Kidney (tissue), 14 donors: ENCODE results near the gene CLIC5. TPM values are rescaled to one million over a fixed set of nuclear protein-coding genes. Genes with fewer than 3 reads are reported as not detected.

ENCODE experiments used
- DNase-seq, 5 donors: peaks; one replicate each; pipeline ENCODE4 v3.0.0-alpha.2; 2013 to 2020
- FAIRE-seq: peaks from 2 replicates; lab custom pipeline; 2012; peaks lifted over from hg19 to GRCh38; lab: Jason Lieb, UNC
- H3K27ac ChIP-seq, 2 donors: one replicate each; pipeline ENCODE4 v1.7.0; 2013; ENCODE audit warnings: low read depth in 2 of 2, low read length in 2 of 2, inconsistent platforms in 1 of 2
- H3K27me3 ChIP-seq: one replicate; pipeline ENCODE4 v1.7.1; 2013; ENCODE audit warnings: low read length, inconsistent platforms; ENCODE audit not compliant: control insufficient read depth, insufficient read depth
- H3K36me3 ChIP-seq, 3 donors: one replicate each; pipeline versions ENCODE4 v1.7.0 to v1.7.1; 2013; ENCODE audit warnings: low read length in 3 of 3, control low read depth in 1 of 3, inconsistent platforms in 1 of 3; ENCODE audit not compliant: insufficient read depth in 3 of 3, control insufficient read depth in 2 of 3
- H3K4me1 ChIP-seq, 3 donors: one replicate each; pipeline versions ENCODE4 v1.7.0 to v1.7.1; 2013; ENCODE audit warnings: low read length in 3 of 3, inconsistent platforms in 1 of 3, low read depth in 1 of 3; ENCODE audit not compliant: control insufficient read depth in 2 of 3, insufficient read depth in 2 of 3
- H3K4me3 ChIP-seq, 3 donors: one replicate each; pipeline versions ENCODE4 v1.7.0 to v1.8.1; 2013; ENCODE audit warnings: low read length in 3 of 3, control low read depth in 1 of 3, inconsistent platforms in 1 of 3
- H3K9ac ChIP-seq, 3 donors: one replicate each; pipeline versions ENCODE4 v1.7.0 to v1.7.1; 2013; ENCODE audit warnings: low read length in 3 of 3, control low read depth in 1 of 3, inconsistent platforms in 1 of 3
- H3K9me3 ChIP-seq, 3 donors: one replicate each; pipeline versions ENCODE4 v1.7.0 to v1.7.1; 2013; ENCODE audit warnings: low read length in 3 of 3, control low read depth in 1 of 3, inconsistent platforms in 1 of 3; ENCODE audit not compliant: control insufficient read depth in 2 of 3, insufficient read depth in 1 of 3
- intact Hi-C: fragments of 100-400 bp; cut with DNase I; formaldehyde crosslinking; loops from one replicate; pipeline ENCODE4 v1.11.1; 2022
- polyA plus RNA-seq: library from polyadenylated mRNA; stranded (reverse); fragments of 350-450 nt; fragmentation: Illumina TruSeq; extraction: RNeasy Lipid Tissue Mini Kit (QIAGEN cat#74804); gene quantifications from one replicate; pipeline ENCODE4 v1.2.3, GENCODE V29; 2014; ENCODE audit warnings: low read depth, low replicate concordance; ENCODE audit not compliant: insufficient read depth
- total RNA-seq: library from RNA; stranded (reverse); fragmentation: NEBNext Ultra II Directional; extraction: Animal tissue kit (Norgen Biotek cat#: 25700); gene quantifications from one replicate; pipeline ENCODE4 v1.2.1, GENCODE V29; 2021
- TF ChIP-seq, protein P1 (sequence below): IDR thresholded peaks from 3 replicates; pipeline ENCODE4 v1.5.1; 2012; ENCODE audit warnings: mild to moderate bottlenecking, moderate library complexity, borderline replicate concordance; ENCODE audit not compliant: insufficient read depth; ENCODE audit errors: extremely low read depth
- donor health status: control.
- donor health status: control.
- donor health status: control.
- donor health status: control.
- donor health status: control.
- donor health status: DM: yes; HTN: yes; CAD: no.
- donor health status: Normal renal cell carcinoma (clear cell type).

CLIC5 gene
- total and polyA plus RNA-seq, 2 donors from 2014 or later = 7.4 to 54.3 TPM

DNA sequence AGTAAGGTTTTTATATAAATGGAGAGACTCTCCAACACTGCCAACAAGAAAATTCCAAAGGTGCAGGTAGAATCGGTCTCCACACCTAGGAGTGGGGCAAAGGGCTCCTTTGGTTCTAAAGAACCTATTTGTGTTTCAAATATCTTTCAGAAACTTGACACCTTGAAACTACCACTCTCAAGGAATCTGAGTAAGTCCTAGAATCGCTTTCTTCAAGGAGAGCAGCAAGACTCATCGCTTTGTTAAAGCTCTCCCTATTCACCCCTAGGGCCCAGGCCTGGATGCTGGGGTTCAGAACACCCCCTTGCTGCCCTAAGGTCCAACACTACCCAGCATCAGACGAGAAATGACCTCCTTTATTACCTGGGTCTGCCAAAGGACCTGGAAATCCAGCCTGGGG is 2.0 kb downstream of the CLIC5 start:
- TF ChIP-seq, protein P1, sequence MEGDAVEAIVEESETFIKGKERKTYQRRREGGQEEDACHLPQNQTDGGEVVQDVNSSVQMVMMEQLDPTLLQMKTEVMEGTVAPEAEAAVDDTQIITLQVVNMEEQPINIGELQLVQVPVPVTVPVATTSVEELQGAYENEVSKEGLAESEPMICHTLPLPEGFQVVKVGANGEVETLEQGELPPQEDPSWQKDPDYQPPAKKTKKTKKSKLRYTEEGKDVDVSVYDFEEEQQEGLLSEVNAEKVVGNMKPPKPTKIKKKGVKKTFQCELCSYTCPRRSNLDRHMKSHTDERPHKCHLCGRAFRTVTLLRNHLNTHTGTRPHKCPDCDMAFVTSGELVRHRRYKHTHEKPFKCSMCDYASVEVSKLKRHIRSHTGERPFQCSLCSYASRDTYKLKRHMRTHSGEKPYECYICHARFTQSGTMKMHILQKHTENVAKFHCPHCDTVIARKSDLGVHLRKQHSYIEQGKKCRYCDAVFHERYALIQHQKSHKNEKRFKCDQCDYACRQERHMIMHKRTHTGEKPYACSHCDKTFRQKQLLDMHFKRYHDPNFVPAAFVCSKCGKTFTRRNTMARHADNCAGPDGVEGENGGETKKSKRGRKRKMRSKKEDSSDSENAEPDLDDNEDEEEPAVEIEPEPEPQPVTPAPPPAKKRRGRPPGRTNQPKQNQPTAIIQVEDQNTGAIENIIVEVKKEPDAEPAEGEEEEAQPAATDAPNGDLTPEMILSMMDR = no peak
- Histone ChIP-seq H3K36me3 (no peaks in the 10 kb centered on the region), H3K27ac (peak overlapping the region in 1 of 2 donors; percentile 54), H3K9ac (peak overlapping the region in 1 of 3 donors; percentile 20), H3K27me3 (peaks cover 5% of the 10 kb centered on the region), H3K4me1 (peaks cover 0 to 6% (median 0%) of the 10 kb centered on the region in 3 donors), H3K9me3 (peaks cover 0 to 1% (median 0%) of the 10 kb centered on the region in 3 donors), H3K4me3 (peak overlapping the region in 2 of 3 donors; percentile 50 to 73)
- DNase-seq = no peak
- intact Hi-C loops = no loop called here
- FAIRE-seq = no peak

DNA sequence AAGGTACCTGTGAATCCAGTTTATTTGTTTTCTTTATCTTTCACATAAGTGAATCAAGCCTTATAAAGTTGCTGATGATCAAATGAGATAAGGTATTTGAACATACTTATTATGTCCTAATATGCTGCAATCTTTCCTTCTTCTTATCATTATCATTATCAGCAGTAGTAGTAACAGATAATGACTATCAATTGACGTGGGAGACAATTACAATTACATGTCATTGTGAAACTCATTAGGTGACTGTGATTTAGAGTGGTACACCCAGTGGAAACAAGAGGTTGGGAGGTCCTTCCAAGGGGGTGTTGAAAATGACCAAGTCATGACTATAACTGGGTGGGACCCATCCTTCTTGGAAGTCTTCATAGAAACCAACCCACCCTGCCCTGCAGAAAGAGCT is 2.8 kb downstream of the CLIC5 start:
- Histone ChIP-seq H3K4me3 (peak overlapping the region in 1 of 3 donors; percentile 5), H3K9ac (no peak overlapping the region), H3K36me3 (no peaks in the 10 kb centered on the region), H3K4me1 (peaks cover 0 to 6% (median 0%) of the 10 kb centered on the region in 3 donors), H3K27ac (no peak overlapping the region), H3K9me3 (peaks cover 0 to 1% (median 0%) of the 10 kb centered on the region in 3 donors), H3K27me3 (peaks cover 5% of the 10 kb centered on the region)
- no peak for FAIRE-seq
- intact Hi-C loops = no loop called here
- TF ChIP-seq, protein P1 = no peak
- no peak for DNase-seq

DNA sequence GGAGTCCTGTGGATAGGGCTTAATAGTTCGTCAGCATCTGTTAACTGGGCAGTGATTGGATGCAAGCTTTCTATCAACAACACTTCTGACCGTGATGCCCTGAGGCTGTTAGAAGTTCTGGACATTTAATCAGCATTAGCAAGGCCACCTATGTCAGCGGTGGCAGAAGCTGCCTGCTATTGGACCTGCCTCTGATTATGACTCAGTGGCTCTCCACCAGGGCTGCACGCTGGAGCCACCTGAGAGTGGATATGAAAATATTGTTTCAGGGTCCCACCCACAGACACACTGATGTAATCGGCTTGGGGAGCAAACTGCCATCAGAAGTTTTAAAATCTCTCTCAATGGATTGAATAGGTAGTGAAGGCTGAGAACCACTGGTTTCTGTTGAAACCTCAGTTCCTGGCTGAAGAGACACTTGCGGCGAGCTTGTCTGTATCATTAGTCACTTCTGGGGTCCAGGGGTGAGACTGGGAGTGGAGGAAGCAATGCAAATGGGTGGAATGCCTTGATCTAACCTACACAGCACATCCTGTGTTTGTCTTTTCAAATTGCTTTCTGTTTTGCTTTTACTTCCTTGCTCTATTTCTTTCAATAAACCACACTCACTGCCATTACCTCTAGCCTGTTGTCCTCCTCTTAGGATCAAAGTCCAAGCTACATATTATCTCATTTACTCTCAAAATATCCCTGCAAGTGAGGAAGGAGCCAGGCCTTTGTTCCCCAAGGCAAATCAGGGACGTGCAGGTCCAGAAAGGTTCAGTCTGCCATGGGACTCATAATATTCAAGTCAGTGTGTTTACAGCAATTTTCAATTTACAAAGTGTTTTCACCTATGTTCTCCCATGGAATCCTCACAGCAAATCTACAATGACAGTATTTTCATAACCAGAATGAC is 4.2 kb downstream of the CLIC5 start:
- FAIRE-seq (no peak), DNase-seq (peak in 1 of 5 donors; percentile 25)
- no peaks in the 10 kb centered on the region for H3K36me3 ChIP-seq
- TF ChIP-seq, protein P1 = no peak
- H3K9me3 ChIP-seq = no peaks in the 10 kb centered on the region
- H3K4me1 ChIP-seq = peaks cover 0 to 6% (median 0%) of the 10 kb centered on the region in 3 donors
- H3K27me3 ChIP-seq = no peaks in the 10 kb centered on the region
- H3K9ac ChIP-seq = peak overlapping the region in 1 of 3 donors; percentile 29
- intact Hi-C loops = no loop called here
- H3K27ac ChIP-seq = peak overlapping the region; percentile 44 to 65
- H3K4me3 ChIP-seq = peak overlapping the region in 2 of 3 donors; percentile 26 to 33
